HCEC 1CT (cell line): ENCODE data around the gene ACTL10.
"Not testable (repeated sequence)": the region's sequence is repeated elsewhere in the genome, so short reads cannot be mapped to it uniquely, and the experiment has no call there.

Experiments
- DNase-seq: peaks from one replicate; pipeline ENCODE4 v3.0.0-alpha.2; 2017

The ACTL10 gene

DNA sequence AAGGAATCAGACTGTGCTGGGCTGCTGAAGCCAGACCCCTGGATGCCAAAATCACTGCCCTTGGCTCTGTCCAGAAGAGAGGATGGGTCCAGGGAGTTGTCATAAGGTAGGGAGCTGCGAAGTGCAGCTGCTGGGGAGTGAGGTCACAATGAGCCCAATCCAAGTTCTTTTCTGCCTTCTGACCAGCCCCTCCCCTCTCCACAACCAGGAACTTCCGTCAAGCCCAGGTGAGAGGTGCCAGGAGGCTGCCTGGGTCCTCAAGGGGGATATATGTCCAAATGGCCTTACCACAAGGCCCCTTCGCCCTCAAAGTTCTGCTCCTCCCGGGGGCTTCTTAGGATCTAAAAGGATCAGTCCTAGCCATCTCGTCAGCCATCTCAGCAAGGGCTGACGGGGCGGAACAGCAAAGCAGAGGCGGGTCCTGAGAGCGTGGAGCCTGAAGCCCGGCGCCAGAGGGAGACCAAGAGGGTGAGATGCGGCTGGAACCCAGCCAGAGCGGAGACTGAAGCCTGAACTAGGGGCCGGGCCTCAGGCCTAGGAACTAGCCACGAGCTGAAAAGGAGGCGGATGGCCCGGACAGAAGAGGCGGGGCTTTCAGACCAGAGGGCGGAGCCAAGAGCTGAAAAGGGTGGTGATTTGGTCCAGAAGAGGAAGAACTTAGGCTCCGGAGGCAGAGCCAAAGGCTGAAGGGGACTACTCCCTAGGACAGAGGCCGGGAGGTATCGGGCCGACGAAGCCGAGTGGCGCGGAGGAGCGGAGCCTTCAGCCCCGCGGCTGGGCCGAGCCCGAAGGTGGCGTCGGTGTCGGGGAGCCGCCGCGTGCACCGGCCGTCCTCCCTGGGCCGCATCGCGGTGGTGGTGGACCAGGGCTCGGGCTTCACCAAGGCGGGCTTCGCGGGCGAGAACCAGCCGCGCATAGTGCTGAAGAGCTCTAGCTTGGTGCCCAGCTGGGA is at the start of gene ACTL10:
ACTL10 (plus strand) TSS at position 651 of the 952 bp plus-strand sequence. CDS start 555 bp downstream, outside the sequence.
- peak; percentile 99 for DNase-seq

DNA sequence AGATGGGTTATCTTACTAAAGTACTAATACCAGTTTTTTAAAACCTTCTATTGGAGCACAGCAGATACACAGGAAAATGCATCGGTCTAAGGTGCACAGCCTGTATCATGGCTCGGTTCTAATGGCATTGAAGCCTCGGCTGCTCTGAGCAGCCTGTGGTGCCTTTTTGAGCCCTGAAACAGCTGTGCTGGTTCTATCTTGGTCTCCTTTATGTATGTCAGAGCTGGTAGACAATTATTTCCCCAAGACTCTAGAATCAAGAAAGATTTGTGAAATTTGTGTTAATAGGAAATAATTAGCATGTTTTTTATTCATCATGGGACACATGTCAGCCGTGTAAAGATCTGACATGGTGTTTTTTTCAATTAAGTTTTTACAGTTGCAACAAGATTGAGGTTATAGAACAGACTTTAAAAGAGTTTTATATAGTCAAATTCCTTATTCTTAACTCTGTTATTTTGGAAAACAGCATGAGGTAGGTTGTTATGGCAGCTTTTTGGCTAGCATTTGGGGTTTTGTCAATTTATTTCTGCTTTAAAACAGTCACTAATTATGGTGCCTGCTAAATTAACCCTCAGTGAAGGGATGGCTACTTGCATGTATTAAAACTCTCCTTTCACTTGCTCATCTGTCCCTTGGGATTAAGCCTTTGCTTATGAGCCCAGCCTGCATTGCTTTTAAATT is 44.9 kb upstream of the ACTL10 start:
- no peak for DNase-seq

DNA sequence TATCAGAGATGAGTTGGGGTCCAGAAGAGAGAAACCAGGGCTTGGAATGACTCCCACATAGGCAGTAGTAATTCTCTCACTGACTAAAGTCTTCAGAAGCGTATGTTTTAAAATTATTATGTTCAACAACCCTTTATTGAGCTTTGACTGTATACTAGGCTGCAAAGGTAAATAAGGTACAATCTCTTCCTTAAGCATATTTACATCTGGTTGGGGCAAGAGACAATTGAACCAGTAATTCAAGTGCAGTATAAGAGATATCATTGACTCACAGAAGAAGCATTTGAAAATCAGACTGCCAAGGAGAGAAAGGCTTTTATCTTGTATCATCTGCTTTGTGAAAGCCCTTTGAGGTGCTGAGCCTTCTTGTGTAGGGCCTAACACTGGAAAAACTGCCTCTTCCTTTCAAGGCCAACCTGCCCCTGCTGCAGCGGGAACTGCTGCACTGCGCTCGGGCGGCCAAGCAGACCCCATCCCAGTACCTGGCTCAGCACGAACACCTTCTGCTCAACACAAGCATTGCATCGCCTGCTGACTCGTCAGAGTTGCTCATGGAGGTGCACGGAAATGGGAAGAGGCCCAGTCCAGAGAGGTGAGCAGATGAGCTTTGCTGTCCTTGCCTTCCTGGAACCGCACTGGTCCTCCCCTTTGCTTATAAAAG is 43.9 kb upstream of the ACTL10 start:
- no peak for DNase-seq

DNA sequence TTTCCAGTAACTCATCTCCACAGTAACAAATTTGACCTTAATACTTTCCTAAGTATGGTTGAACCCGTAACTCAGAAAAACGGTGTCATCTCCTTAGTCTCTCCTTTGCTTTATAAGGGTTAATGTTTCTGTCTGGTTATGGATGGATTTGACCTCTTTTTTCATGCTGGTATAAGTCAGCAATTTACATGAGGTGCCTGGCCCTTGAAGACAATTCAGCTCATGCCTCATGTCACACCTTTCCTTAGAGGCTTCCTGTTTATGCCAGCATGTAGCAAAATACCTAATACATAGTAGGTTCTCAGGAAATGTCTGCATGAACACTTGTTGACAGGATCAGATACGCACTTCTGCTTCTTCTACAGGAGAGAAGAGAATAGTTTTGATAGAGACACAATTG is 42.3 kb upstream of the ACTL10 start:
- no peak for DNase-seq

DNA sequence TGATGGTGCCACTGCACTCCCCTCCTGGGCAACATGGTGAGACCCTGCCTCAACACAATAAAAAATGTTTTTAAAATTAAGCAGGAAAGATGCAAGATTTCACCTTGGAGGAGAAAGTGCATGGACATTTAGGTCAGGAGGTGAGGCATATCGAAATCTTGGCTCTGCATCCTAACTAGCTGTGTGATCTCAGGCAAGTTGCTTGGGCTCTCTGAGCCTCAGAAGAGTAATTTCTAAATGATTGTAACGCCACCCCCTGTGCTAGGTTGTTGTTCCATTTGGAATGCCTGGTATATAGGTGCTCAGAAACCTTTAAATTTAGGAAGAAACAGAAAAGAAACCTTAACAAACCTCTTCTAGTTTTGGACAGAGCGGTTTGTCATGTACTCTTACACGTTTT is 40.6 kb upstream of the ACTL10 start:
- DNase-seq, result no peak

DNA sequence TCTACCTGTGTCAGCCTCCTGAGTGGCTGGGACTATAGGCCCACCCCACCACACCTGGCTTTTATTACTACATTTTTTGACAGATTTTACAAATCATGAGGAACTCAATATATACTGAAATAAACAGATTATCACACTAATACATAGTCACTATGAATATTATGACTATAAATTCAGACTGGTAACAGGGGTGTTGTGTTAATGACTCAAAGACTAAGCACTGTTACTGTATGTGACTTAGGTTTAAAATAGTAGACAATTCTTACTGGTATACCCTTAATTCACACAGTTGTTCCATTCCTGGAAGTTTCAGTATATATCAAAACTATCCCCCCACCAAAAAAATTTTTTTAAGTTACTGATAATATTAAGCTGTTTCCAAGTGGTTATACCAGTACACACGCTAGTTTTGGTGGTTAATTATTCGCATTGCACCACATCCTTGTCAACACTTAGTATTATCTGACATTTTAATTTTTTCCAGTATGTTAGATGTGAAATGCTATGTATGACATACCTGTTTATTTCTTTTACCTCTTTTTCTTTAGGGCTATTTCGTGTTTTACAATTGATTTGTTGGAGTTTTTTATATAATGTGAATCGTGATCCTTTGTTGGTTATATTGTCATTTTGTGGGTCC is 39.0 kb upstream of the ACTL10 start:
- DNase-seq, result no peak

DNA sequence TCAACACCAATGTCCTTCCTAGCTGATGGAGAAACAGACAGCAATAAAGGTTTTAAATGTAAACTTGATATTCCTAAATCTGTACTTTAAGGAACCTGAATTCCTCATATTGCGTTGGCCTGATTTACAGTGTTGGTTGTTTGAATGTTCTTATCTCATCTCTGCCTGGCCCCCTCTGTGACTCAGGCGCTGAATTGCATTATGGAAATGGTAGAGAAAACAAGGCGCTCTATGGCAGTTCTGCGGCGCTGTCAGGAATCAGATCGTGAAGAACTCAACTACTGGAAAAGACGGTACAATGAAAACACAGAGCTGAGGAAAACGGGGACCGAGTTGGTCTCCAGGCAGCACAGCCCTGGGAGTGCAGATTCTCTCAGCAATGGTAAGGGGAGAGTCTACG is 37.2 kb upstream of the ACTL10 start:
- DNase-seq, result no peak

DNA sequence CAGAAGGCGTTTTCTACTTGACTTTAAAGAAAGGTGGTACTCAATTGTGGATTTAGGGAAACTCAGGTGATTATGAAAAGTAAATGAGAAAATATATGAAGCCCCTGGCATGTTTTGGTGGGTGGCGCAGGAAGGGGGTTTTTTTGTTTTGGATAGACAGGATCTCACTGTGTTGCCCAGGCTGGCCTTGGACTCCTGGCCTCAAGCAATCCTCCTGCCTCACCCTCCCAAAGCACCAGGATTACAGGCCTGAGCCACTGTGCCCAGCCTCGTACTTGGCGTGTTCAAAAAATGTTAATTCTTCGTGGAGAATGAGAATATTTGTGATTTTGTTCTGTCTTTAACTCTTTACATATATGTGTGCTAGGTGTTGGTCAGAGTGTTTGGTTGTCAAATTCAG is 36.8 kb upstream of the ACTL10 start:
- no peak for DNase-seq

DNA sequence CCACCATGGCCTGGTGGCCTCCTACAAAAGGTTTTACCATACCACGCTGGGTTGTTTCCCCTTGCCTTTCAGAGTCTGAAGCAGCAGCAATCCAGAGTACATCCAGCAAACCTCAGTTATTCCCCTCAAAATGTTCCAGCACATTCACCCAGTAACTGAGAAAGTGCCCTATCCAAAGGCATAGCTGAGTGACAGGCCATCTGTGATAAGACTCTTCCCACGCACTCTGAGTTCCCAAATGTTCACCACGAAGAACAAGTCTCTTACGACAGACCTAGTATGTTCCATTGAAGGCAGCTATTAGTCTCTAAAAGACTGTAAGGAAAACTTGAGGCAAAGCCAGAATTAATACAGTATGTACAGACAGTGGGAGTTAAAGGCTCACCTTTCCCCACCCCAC is 36.2 kb upstream of the ACTL10 start:
- DNase-seq, result no peak

DNA sequence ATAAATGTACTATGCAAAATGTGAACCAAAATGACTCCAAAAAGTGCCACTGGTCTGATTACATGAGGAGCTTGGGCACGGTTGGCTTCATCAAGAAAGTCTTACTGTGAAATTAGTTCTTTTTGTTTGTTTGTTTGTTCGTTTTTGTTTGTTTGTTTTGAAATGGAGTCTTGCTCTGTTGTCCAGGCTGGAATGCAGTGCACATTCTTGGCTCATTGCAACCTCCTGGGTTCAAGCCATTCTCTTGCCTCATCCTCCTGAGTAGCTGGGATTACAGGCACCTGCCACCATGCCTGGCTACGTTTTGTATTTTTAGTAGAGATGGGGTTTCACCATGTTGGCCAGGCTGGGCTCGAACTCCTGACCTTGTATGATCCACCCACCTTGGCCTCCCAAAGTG is 34.8 kb upstream of the ACTL10 start:
- DNase-seq, result not testable (repeated sequence)

DNA sequence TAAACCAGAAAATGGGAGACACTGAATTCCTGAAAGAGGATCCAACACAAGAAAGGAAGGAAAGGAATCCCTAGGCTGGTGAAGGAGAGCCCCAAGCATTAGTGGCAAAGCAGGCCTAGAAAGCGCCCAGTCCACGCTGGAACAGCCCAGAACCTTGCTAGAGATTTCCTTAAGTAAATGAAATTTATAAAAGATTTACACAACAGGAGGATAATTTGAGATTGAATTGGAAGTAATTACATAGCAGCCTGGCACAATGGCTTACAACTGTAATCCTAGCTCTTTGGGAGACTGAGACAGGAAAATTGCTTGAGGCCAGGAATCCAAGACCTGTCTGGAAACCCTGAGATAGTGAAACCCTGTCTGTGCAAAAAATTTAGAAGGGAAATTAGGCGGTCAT is 31.4 kb upstream of the ACTL10 start:
- DNase-seq, result no peak

DNA sequence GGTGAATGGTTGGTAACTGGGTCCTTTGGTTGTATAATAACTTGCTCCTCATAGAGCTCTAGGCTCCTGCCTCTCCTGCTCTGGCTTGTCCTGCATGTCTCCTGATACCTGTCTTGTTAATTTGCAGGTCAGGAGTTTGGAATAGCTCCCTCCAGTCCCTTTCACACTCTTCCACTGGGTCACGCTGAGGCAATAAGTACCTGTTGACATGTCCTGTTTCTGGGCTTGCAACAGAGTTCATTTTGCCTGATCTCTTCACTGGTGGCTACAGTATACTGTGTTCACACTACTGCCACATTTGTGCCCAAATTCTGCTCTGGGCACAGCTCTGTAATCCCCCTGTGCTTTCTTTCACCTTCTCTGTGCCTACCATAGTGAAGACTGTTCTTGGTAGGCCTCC is 30.0 kb upstream of the ACTL10 start:
- no peak for DNase-seq

DNA sequence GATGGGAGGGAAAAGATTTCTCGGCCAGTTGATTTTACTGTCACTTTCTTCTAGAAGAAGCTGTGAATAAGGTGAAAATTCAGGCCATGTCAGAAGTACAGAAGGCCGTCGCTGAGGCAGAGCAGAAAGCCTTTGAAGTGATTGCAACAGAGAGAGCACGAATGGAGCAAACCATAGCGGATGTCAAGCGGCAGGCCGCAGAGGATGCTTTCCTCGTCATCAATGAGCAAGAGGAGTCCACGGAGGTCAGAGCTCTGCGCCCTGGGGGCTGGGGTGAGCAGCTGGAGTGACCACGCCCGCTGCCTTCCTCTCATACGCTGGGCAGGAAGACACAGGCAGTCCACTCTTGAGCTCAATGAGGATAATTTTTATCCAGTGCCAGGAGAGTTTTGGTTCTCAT is 26.5 kb upstream of the ACTL10 start:
- no peak for DNase-seq

DNA sequence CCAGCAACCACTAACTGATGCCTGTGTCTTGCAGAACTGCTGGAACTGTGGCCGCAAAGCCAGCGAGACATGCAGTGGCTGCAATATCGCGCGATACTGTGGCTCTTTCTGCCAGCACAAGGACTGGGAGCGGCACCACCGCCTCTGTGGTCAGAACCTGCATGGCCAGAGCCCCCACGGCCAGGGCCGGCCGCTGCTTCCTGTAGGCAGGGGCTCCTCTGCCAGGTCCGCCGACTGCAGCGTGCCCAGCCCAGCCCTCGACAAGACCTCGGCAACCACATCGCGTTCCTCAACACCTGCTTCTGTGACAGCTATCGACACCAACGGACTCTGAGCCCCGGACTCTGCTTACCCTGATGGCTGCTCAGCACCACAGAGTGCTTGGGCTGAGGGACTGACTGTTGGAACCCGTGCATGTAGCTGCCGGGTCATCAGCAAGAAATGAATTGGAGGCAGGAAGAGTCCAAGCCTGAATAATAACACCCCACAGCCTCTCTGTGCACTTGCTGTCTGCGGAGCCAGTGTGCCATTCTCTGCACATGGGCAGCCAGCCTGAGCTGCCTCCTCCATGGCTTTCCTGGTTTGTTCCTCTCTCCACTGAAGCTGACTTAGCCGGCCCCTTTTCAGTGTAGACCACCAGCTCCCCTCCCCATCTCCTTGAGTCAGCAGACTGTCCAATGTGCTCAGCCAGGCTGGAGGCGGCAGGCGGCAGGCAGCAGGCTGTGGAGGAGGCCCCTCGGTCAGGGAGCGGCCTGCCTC is 22.3 kb upstream of the ACTL10 start:
- no peak for DNase-seq

DNA sequence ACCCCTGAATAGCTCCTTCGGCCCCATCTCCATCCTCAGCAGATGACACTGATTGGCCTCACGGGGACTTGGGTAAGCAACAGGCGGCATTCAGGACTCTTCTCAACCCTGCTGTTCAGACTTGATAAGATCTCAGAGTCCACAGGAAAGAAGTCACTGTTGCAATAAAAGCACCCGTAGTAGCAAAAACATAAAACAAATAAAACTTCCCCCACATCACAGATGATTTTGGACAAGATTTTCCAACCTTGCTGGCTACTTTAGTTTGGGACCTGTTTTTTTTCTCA is 21.7 kb upstream of the ACTL10 start:
- DNase-seq, result no peak

DNA sequence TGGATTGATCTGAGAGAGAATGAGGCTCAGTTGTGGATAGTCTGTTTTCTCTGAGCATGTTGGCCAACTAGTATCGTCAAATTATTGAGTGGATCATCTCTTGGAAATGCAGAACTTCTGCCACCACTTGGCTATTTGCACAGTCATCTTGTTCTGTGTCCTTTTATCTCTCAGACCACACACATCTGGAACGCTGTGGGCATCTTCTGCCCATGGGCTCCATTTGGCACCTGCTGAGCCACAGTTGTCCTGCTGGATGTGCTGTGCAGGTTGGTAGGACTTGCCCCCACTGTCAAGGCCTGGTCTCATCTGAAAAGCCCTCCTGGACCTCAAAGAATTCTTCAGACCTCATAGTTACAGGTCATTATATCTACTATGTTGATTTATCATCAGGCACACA is 21.3 kb upstream of the ACTL10 start:
- DNase-seq, result no peak

DNA sequence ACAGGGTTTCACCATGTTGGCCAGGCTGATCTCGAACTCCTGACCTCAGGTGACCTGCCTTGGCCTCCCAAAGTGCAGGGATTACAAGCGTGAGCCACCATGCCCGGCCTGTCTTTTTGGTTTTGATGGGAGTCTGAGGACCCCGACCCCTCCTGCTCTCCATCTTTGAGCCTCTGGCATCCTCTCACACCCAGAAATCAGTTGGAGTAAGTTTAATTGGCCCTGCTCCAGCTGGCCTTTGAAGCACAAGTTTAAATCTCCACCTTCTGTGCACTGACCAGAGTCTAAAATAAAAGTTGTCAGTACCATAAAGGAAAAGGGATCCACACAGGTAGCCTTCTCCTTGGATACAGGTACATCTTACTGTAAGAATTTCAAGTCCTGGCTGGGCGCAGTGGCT is 20.6 kb upstream of the ACTL10 start:
- DNase-seq, result no peak

DNA sequence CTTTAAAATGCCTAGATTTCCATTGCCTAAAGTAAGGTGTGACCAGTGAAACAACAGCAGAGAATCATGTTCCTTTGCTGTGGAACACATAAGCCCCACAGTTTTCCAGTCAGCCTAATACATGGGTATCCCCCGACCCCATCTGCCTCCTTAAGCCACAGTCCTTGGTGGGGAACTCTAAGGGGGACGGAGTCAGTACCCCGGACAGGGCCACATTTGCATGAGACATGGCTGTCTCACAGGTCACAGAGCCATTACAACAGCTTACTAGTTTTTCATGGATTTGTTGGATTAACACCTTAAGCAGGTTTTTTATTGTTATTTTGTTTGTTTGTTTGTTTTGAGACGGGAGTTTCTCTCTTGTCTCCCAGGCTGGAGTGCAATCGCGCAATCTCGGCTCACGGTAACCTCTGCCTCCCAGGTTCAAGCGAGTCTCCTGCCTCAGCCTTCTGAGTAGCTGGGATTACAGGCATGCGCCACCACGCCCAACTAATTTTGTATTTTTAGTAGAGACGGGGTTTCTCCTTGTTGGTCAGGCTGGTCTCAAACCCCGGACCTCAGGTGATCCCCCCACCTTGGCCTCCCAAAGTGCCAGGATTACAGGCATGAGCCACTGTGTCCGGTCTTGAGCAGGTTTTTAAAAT is 19.7 kb upstream of the ACTL10 start:
- DNase-seq, result not testable (repeated sequence)

DNA sequence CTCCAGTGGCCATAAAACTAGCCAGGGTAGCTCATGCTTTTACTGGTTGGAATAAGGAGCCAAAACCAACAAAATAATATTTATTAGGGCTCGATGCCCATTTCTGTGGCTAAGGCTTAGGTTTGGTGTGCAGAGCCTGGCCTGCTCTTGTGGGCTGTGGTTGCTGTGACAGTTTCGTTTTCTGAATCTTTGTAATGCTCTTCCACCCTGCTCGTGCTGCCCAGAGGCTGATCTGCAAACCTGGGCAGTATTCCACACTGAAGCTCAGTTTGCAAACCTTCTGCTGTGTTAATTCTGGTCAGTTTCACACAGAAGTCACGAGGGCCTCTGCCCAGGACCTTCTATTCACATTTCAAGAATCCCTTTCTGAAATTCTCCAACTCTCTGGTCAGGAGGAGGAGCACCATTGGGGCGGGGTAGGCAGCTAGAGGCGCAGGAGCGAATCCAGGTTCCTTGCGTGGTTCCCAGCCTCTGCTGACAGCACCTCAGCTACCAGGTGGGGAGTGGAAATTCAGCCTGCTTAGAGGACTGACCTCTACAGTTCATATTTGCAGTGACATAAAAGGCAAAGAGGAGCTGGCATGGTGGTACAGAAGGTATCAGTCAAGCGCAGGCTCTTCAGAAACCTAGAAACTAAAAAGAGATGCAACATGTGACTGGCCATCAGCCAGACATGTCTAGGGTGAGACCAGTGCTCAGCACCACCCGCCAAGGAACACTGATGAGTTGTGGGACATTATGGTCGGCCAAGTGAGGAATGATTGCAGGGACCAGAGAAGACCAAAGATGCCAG is 18.9 kb upstream of the ACTL10 start:
- no peak for DNase-seq

DNA sequence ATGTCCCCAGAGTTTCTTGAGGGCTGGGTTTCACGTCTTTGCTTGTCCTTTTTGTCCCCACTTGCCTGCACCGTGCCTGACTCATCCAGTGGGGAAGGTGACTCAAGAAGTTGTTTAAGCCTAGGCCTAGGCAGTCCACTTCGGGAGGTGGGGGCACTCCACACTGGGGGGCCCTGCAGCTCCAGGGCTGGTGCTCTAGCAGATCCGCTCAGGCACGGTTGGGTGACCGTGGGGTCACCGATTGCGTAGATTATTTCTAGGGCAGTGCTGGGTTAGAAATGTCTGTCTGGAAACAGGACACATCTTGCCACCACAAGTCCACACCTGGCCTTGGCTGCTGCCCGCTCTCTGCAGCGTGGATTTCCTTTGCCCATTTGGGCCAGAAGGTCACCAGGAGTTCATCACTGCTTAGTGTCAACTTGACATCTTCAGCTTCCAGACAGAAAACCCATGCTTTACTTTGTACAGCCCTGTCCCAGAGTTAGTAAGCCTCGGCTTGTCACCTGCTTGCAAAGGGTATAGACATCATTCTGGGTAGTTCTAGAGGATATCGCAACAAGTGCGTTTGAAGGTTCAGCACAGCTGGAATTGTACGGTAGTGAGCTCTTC is 18.2 kb upstream of the ACTL10 start:
- no peak for DNase-seq

DNA sequence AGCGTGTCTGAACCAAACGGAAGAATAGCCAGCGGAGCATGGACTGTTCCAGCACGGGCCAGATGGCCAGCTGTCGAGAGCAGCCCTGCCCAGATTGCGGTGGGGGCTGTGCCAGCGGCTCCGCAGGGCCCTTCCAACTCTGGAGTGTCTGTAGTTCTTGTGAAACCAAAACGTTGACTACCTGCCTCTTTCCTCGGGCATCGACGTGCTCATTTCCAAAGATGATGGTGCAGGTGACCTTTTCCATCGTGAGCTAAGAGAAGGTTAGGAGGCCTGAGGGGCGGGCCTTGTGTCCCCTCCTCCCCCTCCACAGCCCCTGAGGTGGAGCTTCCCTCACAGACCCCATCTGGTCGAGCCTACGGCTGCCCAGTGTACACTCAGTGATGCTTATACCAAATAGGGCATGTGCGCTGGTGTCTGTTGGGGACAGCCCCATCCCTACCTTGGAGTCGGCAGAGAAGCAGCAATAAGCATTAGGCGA is 17.5 kb upstream of the ACTL10 start:
- DNase-seq, result no peak
